IPS-20b (cell line): Measurements from ENCODE around the gene GLE1.
"Not testable (repeated sequence)": the region's sequence is repeated elsewhere in the genome, so short reads cannot be mapped to it uniquely, and the experiment has no call there.

ENCODE experiments used
- H3K27ac ChIP-seq: one replicate; pipeline ENCODE4 v1.5.1; 2013; ENCODE audit warnings: low read length
- H3K27me3 ChIP-seq: 2 replicates; pipeline ENCODE4 v1.6.1; 2013; ENCODE audit warnings: mild to moderate bottlenecking, low read length, inconsistent platforms; ENCODE audit not compliant: insufficient read depth
- H3K36me3 ChIP-seq: 2 replicates; pipeline ENCODE4 v1.6.1; 2013; ENCODE audit warnings: low read depth, mild to moderate bottlenecking, inconsistent platforms, low read length, moderate library complexity; ENCODE audit not compliant: insufficient read depth
- H3K4me1 ChIP-seq: 2 replicates; pipeline ENCODE4 v1.6.1; 2013; ENCODE audit warnings: mild to moderate bottlenecking, control low read depth, inconsistent platforms, low read length, moderate library complexity; ENCODE audit not compliant: insufficient read depth
- H3K4me3 ChIP-seq: 2 replicates; pipeline ENCODE4 v1.5.1; 2013; ENCODE audit warnings: mild to moderate bottlenecking, low read length, inconsistent platforms
- H3K9ac ChIP-seq: 2 replicates; pipeline ENCODE4 v1.6.1; 2013; ENCODE audit warnings: low read depth, mild to moderate bottlenecking, inconsistent platforms, low read length, moderate library complexity
- H3K9me3 ChIP-seq: 2 replicates; pipeline ENCODE4 v1.6.1; 2013; ENCODE audit warnings: mild to moderate bottlenecking, low read depth, low read length, inconsistent platforms; ENCODE audit not compliant: insufficient read depth

The GLE1 gene

GRCh38 chr9:128575916-128576315 is 71.4 kb downstream of the GLE1 start:
- H3K9me3 ChIP-seq, result no peaks in the 10 kb centered on the region
- H3K9ac ChIP-seq, result no peak overlapping the region
- H3K36me3 ChIP-seq, result peaks cover 80% of the 10 kb centered on the region
- no peaks in the 10 kb centered on the region for H3K4me1 ChIP-seq
- H3K4me3 ChIP-seq, result no peak overlapping the region
- H3K27me3 ChIP-seq, result no peaks in the 10 kb centered on the region
- no peak overlapping the region for H3K27ac ChIP-seq

- H3K27ac ChIP-seq, result no peak overlapping the region
- H3K36me3 ChIP-seq, result peaks cover 89% of the 10 kb centered on the region
- H3K9ac ChIP-seq, result no peak overlapping the region
- no peaks in the 10 kb centered on the region for H3K27me3 ChIP-seq
- H3K4me3 ChIP-seq, result no peak overlapping the region
- H3K4me1 ChIP-seq, result no peaks in the 10 kb centered on the region
- no peaks in the 10 kb centered on the region for H3K9me3 ChIP-seq
Observed at GRCh38 chr9:128577206-128577605, 72.7 kb downstream of the GLE1 start.

- no peak overlapping the region for H3K9ac ChIP-seq
- no peaks in the 10 kb centered on the region for H3K4me1 ChIP-seq
- no peaks in the 10 kb centered on the region for H3K9me3 ChIP-seq
- no peaks in the 10 kb centered on the region for H3K27me3 ChIP-seq
- H3K36me3 ChIP-seq, result peaks cover 97% of the 10 kb centered on the region
- no peak overlapping the region for H3K4me3 ChIP-seq
- H3K27ac ChIP-seq, result no peak overlapping the region
Observed at GRCh38 chr9:128579194-128579593, 74.7 kb downstream of the GLE1 start.

- no peak overlapping the region for H3K27ac ChIP-seq
- no peaks in the 10 kb centered on the region for H3K27me3 ChIP-seq
- H3K9me3 ChIP-seq, result no peaks in the 10 kb centered on the region
- H3K4me3 ChIP-seq, result no peak overlapping the region
- H3K9ac ChIP-seq, result no peak overlapping the region
- no peaks in the 10 kb centered on the region for H3K4me1 ChIP-seq
- peaks cover 98% of the 10 kb centered on the region for H3K36me3 ChIP-seq
Observed at GRCh38 chr9:128580731-128581130, 76.2 kb downstream of the GLE1 start.

GRCh38 chr9:128585155-128585554 is 80.6 kb downstream of the GLE1 start:
- H3K27ac ChIP-seq, H3K4me1 ChIP-seq, H3K4me3 ChIP-seq, H3K9ac ChIP-seq, H3K27me3 ChIP-seq, H3K9me3 ChIP-seq: not testable (repeated sequence)
- H3K36me3 ChIP-seq, result peaks cover 94% of the 10 kb centered on the region

- not testable (repeated sequence) for H3K9me3 ChIP-seq, H3K4me1 ChIP-seq, H3K27ac ChIP-seq, H3K27me3 ChIP-seq, H3K4me3 ChIP-seq, H3K9ac ChIP-seq
- peaks cover 87% of the 10 kb centered on the region for H3K36me3 ChIP-seq
Observed at GRCh38 chr9:128586934-128587333, 82.4 kb downstream of the GLE1 start.

GRCh38 chr9:128587453-128587852 is 82.9 kb downstream of the GLE1 start:
- H3K9me3 ChIP-seq, result no peaks in the 10 kb centered on the region
- H3K4me3 ChIP-seq, result no peak overlapping the region
- H3K36me3 ChIP-seq, result peaks cover 87% of the 10 kb centered on the region
- no peak overlapping the region for H3K9ac ChIP-seq
- H3K27ac ChIP-seq, result no peak overlapping the region
- H3K4me1 ChIP-seq, result no peaks in the 10 kb centered on the region
- no peaks in the 10 kb centered on the region for H3K27me3 ChIP-seq

GRCh38 chr9:128588581-128589233 is 84.2 kb downstream of the GLE1 start:
- Histone ChIP-seq H3K27ac (no peak overlapping the region), H3K9me3 (no peaks in the 10 kb centered on the region), H3K36me3 (peaks cover 87% of the 10 kb centered on the region), H3K27me3 (no peaks in the 10 kb centered on the region), H3K4me1 (no peaks in the 10 kb centered on the region), H3K9ac (no peak overlapping the region), H3K4me3 (no peak overlapping the region)
